B cell (primary cell): ENCODE measurements around the gene PKDREJ. TPM values are rescaled to one million over a fixed set of nuclear protein-coding genes. Genes with fewer than 3 reads are reported as not detected.

ENCODE experiments used
- ATAC-seq: fragments of 200-7000 bp; cut with Tn5 transposase; one replicate; pipeline ENCODE4 v1.10.0; 2021; ENCODE audit warnings: low read depth, mild to moderate bottlenecking, moderate number of reproducible peaks, moderate library complexity
- CTCF ChIA-PET: fragments of 350-600 bp; sonication (Branson Sonifier 250); formaldehyde crosslinking; loops from one replicate; lab custom pipeline; 2021; ENCODE audit warnings: antibody characterized with exemption, inconsistent platforms; lab: Charles Lee
- POLR2A ChIA-PET: fragments of 350-600 bp; sonication (Branson Sonifier 250); formaldehyde crosslinking; loops from one replicate; lab custom pipeline; 2021; ENCODE audit warnings: antibody characterized with exemption; lab: Charles Lee
- DNase-seq: peaks from one replicate; pipeline ENCODE4 v3.0.0; 2013
- H2AFZ ChIP-seq: 2 replicates; pipeline ENCODE4 v1.6.1; 2012; ENCODE audit warnings: mild to moderate bottlenecking, low read depth, low read length; ENCODE audit not compliant: insufficient read depth, poor library complexity, severe bottlenecking
- H3K27ac ChIP-seq, 2 donors: 1 replicate in 1 of 2; 2 replicates in 1 of 2; pipeline ENCODE4 v1.5.1; 2012 to 2013; ENCODE audit warnings: low read length in 2 of 2, mild to moderate bottlenecking in 2 of 2, moderate library complexity in 1 of 2
- H3K27me3 ChIP-seq, 4 experiments: fragments of 200-600 bp in 1 of 4; sonication (generic) in 1 of 4; replicated peaks in 1 of 4; 1 replicate in 2 of 4; 2 replicates in 2 of 4; pipeline versions ENCODE4 v1.6.1 to v1.7.0; 2013 to 2016; ENCODE audit warnings: low read length in 3 of 4, mild to moderate bottlenecking in 2 of 4, mixed read lengths in 1 of 4, moderate library complexity in 1 of 4; ENCODE audit not compliant: insufficient read depth in 4 of 4, control insufficient read depth in 3 of 4; ENCODE audit errors: control extremely low read depth in 1 of 4
- H3K36me3 ChIP-seq, 2 experiments: replicated peaks in 1 of 2; 1 replicate in 1 of 2; 2 replicates in 1 of 2; pipeline versions ENCODE4 v1.6.1 to v1.7.1; 2013; ENCODE audit warnings: low read length in 1 of 2; ENCODE audit not compliant: insufficient read depth in 2 of 2, control insufficient read depth in 1 of 2; ENCODE audit errors: control extremely low read depth in 1 of 2, extremely low read depth in 1 of 2
- H3K4me1 ChIP-seq, 2 donors: fragments of 200-600 bp in 1 of 2; sonication (generic) in 1 of 2; 1 replicate in 1 of 2; 2 replicates in 1 of 2; pipeline versions ENCODE4 v1.5.1 to v1.6.1; 2013 to 2017; ENCODE audit warnings: low read length in 2 of 2; ENCODE audit not compliant: control insufficient read depth in 2 of 2, insufficient read depth in 2 of 2
- H3K4me2 ChIP-seq: replicated peaks from 2 replicates; pipeline ENCODE3; 2012; ENCODE audit warnings: mild to moderate bottlenecking, low read depth, low read length; ENCODE audit not compliant: poor library complexity, severe bottlenecking
- H3K4me3 ChIP-seq, 5 experiments: fragments of 200-600 bp in 1 of 5; sonication (generic) in 1 of 5; 1 replicate in 3 of 5; 2 replicates in 2 of 5; pipeline versions ENCODE4 v1.5.1 to v1.7.0; 2011 to 2016; ENCODE audit warnings: low read length in 4 of 5, mild to moderate bottlenecking in 4 of 5, low read depth in 2 of 5, control low read depth in 1 of 5, moderate library complexity in 1 of 5; ENCODE audit not compliant: insufficient read depth in 1 of 5; ENCODE audit errors: control extremely low read depth in 1 of 5, extremely low read depth in 1 of 5
- H3K79me2 ChIP-seq: fragments of 200-600 bp; sonication (generic); one replicate; pipeline ENCODE4 v1.6.0; 2016; ENCODE audit warnings: low read length; ENCODE audit not compliant: control insufficient read depth, insufficient read depth
- H3K9ac ChIP-seq: fragments of 200-600 bp; sonication (generic); 2 replicates; pipeline ENCODE4 v1.6.1; 2017; ENCODE audit warnings: mild to moderate bottlenecking, low read length, moderate library complexity
- H3K9me3 ChIP-seq, 3 donors: one replicate each; pipeline versions ENCODE4 v1.6.1 to v1.7.1; 2013; ENCODE audit warnings: low read length in 2 of 3; ENCODE audit not compliant: control insufficient read depth in 2 of 3, insufficient read depth in 1 of 3; ENCODE audit errors: control extremely low read depth in 1 of 3
- H4K20me1 ChIP-seq: 2 replicates; pipeline ENCODE4 v1.6.0; 2012; ENCODE audit warnings: mild to moderate bottlenecking, low read length; ENCODE audit not compliant: insufficient read depth, control insufficient read depth, poor library complexity, severe bottlenecking
- H3K27ac Mint-ChIP-seq: one replicate; pipeline ENCODE4 v1.8.0; 2021; ENCODE audit warnings: mixed read lengths
- H3K27me3 Mint-ChIP-seq: one replicate; pipeline ENCODE4 v1.8.0; 2021; ENCODE audit warnings: mixed read lengths
- H3K4me1 Mint-ChIP-seq: one replicate; pipeline ENCODE4 v1.8.0; 2021; ENCODE audit warnings: mixed read lengths
- H3K4me3 Mint-ChIP-seq: one replicate; pipeline ENCODE4 v1.8.0; 2021; ENCODE audit warnings: mixed read lengths
- H3K9me3 Mint-ChIP-seq: one replicate; pipeline ENCODE4 v1.8.0; 2022; ENCODE audit warnings: mixed read lengths; ENCODE audit not compliant: insufficient read depth
- CTCF ChIP-seq: fragments of 200-600 bp; IDR thresholded peaks from one replicate; pipeline ENCODE4 v1.8.0; 2022; ENCODE audit warnings: antibody characterized with exemption, mild to moderate bottlenecking
- EZH2 ChIP-seq: IDR thresholded peaks from 2 replicates; pipeline ENCODE4 v1.6.1; 2012; ENCODE audit warnings: borderline replicate concordance, low read depth, mild to moderate bottlenecking, moderate library complexity, low read length; ENCODE audit not compliant: insufficient read depth, poor library complexity, severe bottlenecking
- WGBS: methylation state at CpG from one replicate; pipeline ENCODE4 v1.1.5; 2013; ENCODE audit warnings: missing lambda C conversion rate; ENCODE audit not compliant: insufficient coverage; 5-methylcytosine and 5-hydroxymethylcytosine counted together
- intact Hi-C: fragments of 100-400 bp; cut with micrococcal nuclease; formaldehyde crosslinking; loops from one replicate; pipeline ENCODE4 v1.10.0; 2022
- polyA plus RNA-seq: library from polyadenylated mRNA; depleted of rRNA; stranded (reverse); fragments of >200 nt; gene quantifications from 2 replicates; pipeline ENCODE4 v1.2.3, GENCODE V29; 2012
- total RNA-seq, 2 donors: library from RNA; stranded (reverse); fragments of 120-200 nt in 1 of 2; gene quantifications; 1 replicate in 1 of 2; 2 replicates in 1 of 2; pipeline versions ENCODE4 v1.2.3 to v1.2.4, GENCODE V29; 2013 to 2022

The PKDREJ gene
- total and polyA plus RNA-seq, 2 donors (not counting 1 experiment from before 2014, with no cell fraction given), result not detected

- Histone ChIP-seq H3K36me3 (peaks cover 0 to 15% of the 10 kb centered on the region in 2 experiments), H3K79me2 (no peaks in the 10 kb centered on the region), H3K4me2 (peak overlapping the region; percentile 45), H3K9me3 (no peaks in the 10 kb centered on the region), H3K9ac (no peak overlapping the region), H2AFZ (no peak overlapping the region), H3K27ac (no peak overlapping the region), H3K4me3 (no peak overlapping the region), H3K4me1 (peaks cover 18 to 23% of the 10 kb centered on the region in 2 donors), H4K20me1 (no peaks in the 10 kb centered on the region), H3K27me3 (no peaks in the 10 kb centered on the region)
- no peak for DNase-seq
- no peaks in the 10 kb centered on the region for H3K27me3 Mint-ChIP-seq
- no peak for TF ChIP-seq CTCF
- no peak for TF ChIP-seq EZH2
- CTCF ChIA-PET, result no interaction called here
- H3K4me1 Mint-ChIP-seq, result peaks cover 21% of the 10 kb centered on the region
- H3K9me3 Mint-ChIP-seq, result no peaks in the 10 kb centered on the region
- no peak overlapping the region for H3K27ac Mint-ChIP-seq
- peak overlapping the region; percentile 13 for H3K4me3 Mint-ChIP-seq
- intact Hi-C loops, result no loop called here
- ATAC-seq, result no peak
- POLR2A ChIA-PET, result no interaction called here
- 13% methylated on average over 2 of the region's 2 CpGs for WGBS
Measured at GRCh38 chr22:46240073-46240472, 23.1 kb downstream of the PKDREJ start.

- WGBS, result 14% methylated on average over 10 of the region's 20 CpGs
- peak overlapping the region; percentile 52 for H3K4me3 Mint-ChIP-seq
- Histone ChIP-seq H3K27me3 (no peaks in the 10 kb centered on the region), H3K36me3 (peaks cover 0 to 11% of the 10 kb centered on the region in 2 experiments), H3K9me3 (no peaks in the 10 kb centered on the region), H2AFZ (no peak overlapping the region), H3K4me1 (peaks cover 18 to 23% of the 10 kb centered on the region in 2 donors), H4K20me1 (no peaks in the 10 kb centered on the region), H3K79me2 (no peaks in the 10 kb centered on the region), H3K4me2 (peak overlapping the region; percentile 45), H3K9ac (no peak overlapping the region), H3K27ac (no peak overlapping the region), H3K4me3 (no peak overlapping the region)
- CTCF ChIA-PET, result no interaction called here
- peak overlapping the region; percentile 82 for H3K27ac Mint-ChIP-seq
- POLR2A ChIA-PET, result no interaction called here
- no peak for TF ChIP-seq EZH2
- TF ChIP-seq CTCF, result no peak
- peak; percentile 26 for DNase-seq
- ATAC-seq, result peak; percentile 24
- H3K9me3 Mint-ChIP-seq, result no peaks in the 10 kb centered on the region
- H3K4me1 Mint-ChIP-seq, result peaks cover 21% of the 10 kb centered on the region
- no peaks in the 10 kb centered on the region for H3K27me3 Mint-ChIP-seq
- intact Hi-C loops, result no loop called here
Measured at GRCh38 chr22:46239261-46240048, 23.7 kb downstream of the PKDREJ start.
